ENCODE results near the gene DUSP3. TPM values are rescaled to one million over a fixed set of nuclear protein-coding genes. Genes with fewer than 3 reads are reported as not detected.
A peak's percentile ranks its signal among the peaks of the same experiment; 100 is the strongest.

The DUSP3 gene
- total and polyA plus RNA-seq, 10 of the 15 experiments (the other 5 are each of a cell fraction or from before 2014, with no cell fraction given), result 1.5 to 12.1 (median 3.8) TPM

DNA sequence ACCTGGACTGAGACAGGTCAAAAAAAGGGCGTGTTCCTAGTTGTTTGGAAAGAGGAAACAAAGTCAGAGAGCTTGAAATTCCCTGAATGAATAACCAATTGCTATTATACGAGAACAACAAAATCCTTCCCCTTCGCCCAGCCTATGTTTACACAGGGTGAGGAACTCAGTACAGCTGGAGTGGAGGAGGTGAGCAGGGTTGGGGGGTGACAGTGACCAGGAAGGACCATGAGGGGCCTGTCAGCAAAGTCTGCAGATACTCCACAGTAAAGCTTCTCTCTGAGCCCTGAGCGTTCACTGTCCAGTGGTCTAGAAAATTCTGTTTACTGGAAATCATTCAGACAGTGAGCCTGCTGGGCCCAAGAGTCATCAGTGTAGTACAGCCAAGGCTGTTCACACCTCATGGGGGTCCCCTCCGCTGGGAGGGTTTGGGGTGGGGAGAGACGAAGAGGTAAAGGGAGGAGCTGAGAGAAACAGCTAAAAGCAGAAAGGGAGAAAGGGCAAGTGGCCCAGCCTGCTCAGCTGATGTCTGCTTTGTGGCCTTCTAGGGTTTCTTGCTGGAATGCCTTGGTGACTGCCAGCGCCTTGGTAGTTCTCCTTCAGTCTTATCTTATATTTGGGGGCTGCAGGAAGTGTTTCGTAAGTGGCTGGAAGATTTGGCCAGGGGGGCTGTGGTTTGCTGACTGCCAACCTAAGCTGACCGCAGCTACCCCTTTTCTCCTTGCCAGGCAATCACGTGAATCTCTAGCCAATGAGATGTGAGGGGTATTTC is 5.7 kb downstream of the DUSP3 start:
- H3K36me3 ChIP-seq (ENCODE audit: control insufficient read depth in 2 of 2, insufficient read depth in 2 of 2, low read length in 1 of 2), result no peaks in the 10 kb centered on the region; a peak in 1 of 4 replicates
- DNase-seq (ENCODE audit: low read depth, low spot score) (no peak), ATAC-seq (no peak; the same call in 1 of the 3 replicates), FAIRE-seq (no peak)
- no peaks in the 10 kb centered on the region; the same call in 1 of the 2 replicates for H3K79me2 ChIP-seq (ENCODE audit: control insufficient read depth, insufficient read depth, low read length)
- H4K20me1 ChIP-seq (ENCODE audit: control insufficient read depth, insufficient read depth), result no peaks in the 10 kb centered on the region
- no peak overlapping the region for H3K4me3 ChIP-seq
- no peak for TF ChIP-seq KAT2A (conservative IDR thresholded peaks at IDR 0.05; ENCODE audit: control insufficient read depth, low read depth, low read length)
- TF ChIP-seq NFYB (IDR thresholded peaks at IDR 0.05; ENCODE audit: insufficient read depth, low read depth, low read length), result 0 out of 2 replicates have a peak, but pooled peaks have one; percentile 22
- ChIA-PET CTCF (interaction anchor here (0.6 to 1.0 kb wide), 5 partner anchors 9 to 171 kb away, joined by 3 read pairs; no protein-coding TSS in a partner anchor), SMC1A (ENCODE audit: uncharacterized antibody, unreplicated experiment) (interaction anchor here (1.1 to 1.4 kb wide), 2 partner anchors 10 to 78 kb away, joined by 3 read pairs; no protein-coding TSS in a partner anchor), POLR2A (no interaction called here), RAD21 (ENCODE audit: unreplicated experiment) (no interaction called here)
- no peaks in the 10 kb centered on the region for H3K9me3 ChIP-seq (replicated peaks; ENCODE audit: control insufficient read depth, insufficient read depth, low read length)
- peaks cover 7% of the 10 kb centered on the region for H3K4me1 ChIP-seq (ENCODE audit: control insufficient read depth, insufficient read depth, low read length)
- 18% methylated on average over 9 of the region's 10 CpGs for WGBS (ENCODE audit: insufficient coverage, insufficient replicate concordance, low lambda C conversion rate, missing lambda C conversion rate)
- no peak overlapping the region for H3K27ac ChIP-seq (ENCODE audit: control insufficient read depth, insufficient read depth)
- H2AFZ ChIP-seq (ENCODE audit: control insufficient read depth, low read depth, low read length), result no peak overlapping the region
- in situ Hi-C loops (cut with MboI) (no loop called here), intact Hi-C loops (cut with micrococcal nuclease; ENCODE audit: unreplicated experiment) (no loop called here)
- no peaks in the 10 kb centered on the region for H3K27me3 ChIP-seq (replicated peaks in 1 of 2; ENCODE audit: control insufficient read depth in 2 of 2, insufficient read depth in 2 of 2, low read length in 1 of 2)
- no TSS peak for BruUV-seq (replicated peaks)
- H3K9ac ChIP-seq (ENCODE audit: control insufficient read depth, insufficient read depth, low read length), result no peak overlapping the region
- no peak overlapping the region for H3K4me2 ChIP-seq (ENCODE audit: control insufficient read depth, insufficient read depth)

DNA sequence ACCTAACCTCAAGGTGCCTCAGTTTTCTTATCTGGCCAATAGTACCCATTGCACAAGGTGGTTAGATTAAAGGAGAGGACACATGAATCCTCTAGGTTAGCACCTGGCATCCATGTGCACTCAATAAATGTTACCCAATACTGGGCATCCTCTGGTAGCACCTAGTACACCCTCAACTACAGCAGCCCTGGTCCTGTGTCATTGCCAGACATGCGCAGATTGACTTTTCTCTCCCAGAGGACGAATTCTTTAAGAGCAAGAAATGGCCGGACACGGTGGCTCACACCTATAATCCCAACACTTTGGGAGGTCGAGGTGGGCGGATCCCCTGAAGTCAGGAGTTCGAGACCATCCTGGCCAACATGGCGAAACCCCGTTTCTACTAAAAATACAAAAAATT is 7.3 kb downstream of the DUSP3 start:
- no peak for ATAC-seq
- H3K27me3 ChIP-seq (replicated peaks in 1 of 2; ENCODE audit: control insufficient read depth in 2 of 2, insufficient read depth in 2 of 2, low read length in 1 of 2), result no peaks in the 10 kb centered on the region
- DNase-seq (ENCODE audit: low read depth, low spot score), result no peak
- in situ Hi-C loops (cut with MboI), result no loop called here
- RAD21 ChIA-PET (ENCODE audit: unreplicated experiment), result no interaction called here
- H3K9ac ChIP-seq (ENCODE audit: control insufficient read depth, insufficient read depth, low read length), result no peak overlapping the region
- no TSS peak for BruUV-seq (replicated peaks)
- 78% methylated on average over 9 of the region's 9 CpGs for WGBS (ENCODE audit: insufficient coverage, insufficient replicate concordance, low lambda C conversion rate, missing lambda C conversion rate)
- no peaks in the 10 kb centered on the region for H4K20me1 ChIP-seq (ENCODE audit: control insufficient read depth, insufficient read depth)
- no peaks in the 10 kb centered on the region; a peak in 1 of 4 replicates for H3K36me3 ChIP-seq (ENCODE audit: control insufficient read depth in 2 of 2, insufficient read depth in 2 of 2, low read length in 1 of 2)
- peaks cover 7% of the 10 kb centered on the region for H3K4me1 ChIP-seq (ENCODE audit: control insufficient read depth, insufficient read depth, low read length)
- no peak overlapping the region for H3K27ac ChIP-seq (ENCODE audit: control insufficient read depth, insufficient read depth)
- H3K9me3 ChIP-seq (replicated peaks; ENCODE audit: control insufficient read depth, insufficient read depth, low read length), result no peaks in the 10 kb centered on the region
- H3K4me2 ChIP-seq (ENCODE audit: control insufficient read depth, insufficient read depth), result no peak overlapping the region
- no peak overlapping the region for H2AFZ ChIP-seq (ENCODE audit: control insufficient read depth, low read depth, low read length)
- POLR2A ChIA-PET, result interaction anchor here (0.6 kb wide), 1 partner anchor 170 kb away, joined by 5 read pairs; no protein-coding TSS in a partner anchor
- SMC1A ChIA-PET (ENCODE audit: uncharacterized antibody, unreplicated experiment), result no interaction called here
- no peak for FAIRE-seq
- no peaks in the 10 kb centered on the region for H3K79me2 ChIP-seq (ENCODE audit: control insufficient read depth, insufficient read depth, low read length)
- intact Hi-C loops (cut with micrococcal nuclease; ENCODE audit: unreplicated experiment), result no loop called here
- CTCF ChIA-PET, result interaction anchor here (0.6 kb wide), 1 partner anchor 8 kb away, joined by 3 read pairs; no protein-coding TSS in a partner anchor
- no peak overlapping the region for H3K4me3 ChIP-seq
- TF ChIP-seq, protein P1, sequence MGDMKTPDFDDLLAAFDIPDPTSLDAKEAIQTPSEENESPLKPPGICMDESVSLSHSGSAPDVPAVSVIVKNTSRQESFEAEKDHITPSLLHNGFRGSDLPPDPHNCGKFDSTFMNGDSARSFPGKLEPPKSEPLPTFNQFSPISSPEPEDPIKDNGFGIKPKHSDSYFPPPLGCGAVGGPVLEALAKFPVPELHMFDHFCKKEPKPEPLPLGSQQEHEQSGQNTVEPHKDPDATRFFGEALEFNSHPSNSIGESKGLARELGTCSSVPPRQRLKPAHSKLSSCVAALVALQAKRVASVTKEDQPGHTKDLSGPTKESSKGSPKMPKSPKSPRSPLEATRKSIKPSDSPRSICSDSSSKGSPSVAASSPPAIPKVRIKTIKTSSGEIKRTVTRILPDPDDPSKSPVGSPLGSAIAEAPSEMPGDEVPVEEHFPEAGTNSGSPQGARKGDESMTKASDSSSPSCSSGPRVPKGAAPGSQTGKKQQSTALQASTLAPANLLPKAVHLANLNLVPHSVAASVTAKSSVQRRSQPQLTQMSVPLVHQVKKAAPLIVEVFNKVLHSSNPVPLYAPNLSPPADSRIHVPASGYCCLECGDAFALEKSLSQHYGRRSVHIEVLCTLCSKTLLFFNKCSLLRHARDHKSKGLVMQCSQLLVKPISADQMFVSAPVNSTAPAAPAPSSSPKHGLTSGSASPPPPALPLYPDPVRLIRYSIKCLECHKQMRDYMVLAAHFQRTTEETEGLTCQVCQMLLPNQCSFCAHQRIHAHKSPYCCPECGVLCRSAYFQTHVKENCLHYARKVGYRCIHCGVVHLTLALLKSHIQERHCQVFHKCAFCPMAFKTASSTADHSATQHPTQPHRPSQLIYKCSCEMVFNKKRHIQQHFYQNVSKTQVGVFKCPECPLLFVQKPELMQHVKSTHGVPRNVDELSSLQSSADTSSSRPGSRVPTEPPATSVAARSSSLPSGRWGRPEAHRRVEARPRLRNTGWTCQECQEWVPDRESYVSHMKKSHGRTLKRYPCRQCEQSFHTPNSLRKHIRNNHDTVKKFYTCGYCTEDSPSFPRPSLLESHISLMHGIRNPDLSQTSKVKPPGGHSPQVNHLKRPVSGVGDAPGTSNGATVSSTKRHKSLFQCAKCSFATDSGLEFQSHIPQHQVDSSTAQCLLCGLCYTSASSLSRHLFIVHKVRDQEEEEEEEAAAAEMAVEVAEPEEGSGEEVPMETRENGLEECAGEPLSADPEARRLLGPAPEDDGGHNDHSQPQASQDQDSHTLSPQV (IDR thresholded peaks at IDR 0.05), result no peak
- TF ChIP-seq ZNF207 (IDR thresholded peaks at IDR 0.05; ENCODE audit: borderline replicate concordance), result no peak
- TF ChIP-seq, protein P2, sequence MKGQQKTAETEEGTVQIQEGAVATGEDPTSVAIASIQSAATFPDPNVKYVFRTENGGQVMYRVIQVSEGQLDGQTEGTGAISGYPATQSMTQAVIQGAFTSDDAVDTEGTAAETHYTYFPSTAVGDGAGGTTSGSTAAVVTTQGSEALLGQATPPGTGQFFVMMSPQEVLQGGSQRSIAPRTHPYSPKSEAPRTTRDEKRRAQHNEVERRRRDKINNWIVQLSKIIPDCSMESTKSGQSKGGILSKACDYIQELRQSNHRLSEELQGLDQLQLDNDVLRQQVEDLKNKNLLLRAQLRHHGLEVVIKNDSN (IDR thresholded peaks at IDR 0.05; ENCODE audit: borderline replicate concordance, extremely low read length, insufficient read depth, low read depth, low read length), result no peak
- no peak for TF ChIP-seq RB1 (IDR thresholded peaks at IDR 0.05; ENCODE audit: borderline replicate concordance)
- no peak for TF ChIP-seq CREB1 (IDR thresholded peaks at IDR 0.05; ENCODE audit: low read depth)
- TF ChIP-seq SMARCA5 (IDR thresholded peaks at IDR 0.05), result no peak
- TF ChIP-seq KDM1A (IDR thresholded peaks at IDR 0.05; ENCODE audit: borderline replicate concordance), result no peak
- no peak for TF ChIP-seq RUNX3 (IDR thresholded peaks at IDR 0.05; ENCODE audit: low read length)
